ENCODE results near the gene ZNF428.

Gene ZNF428

DNA sequence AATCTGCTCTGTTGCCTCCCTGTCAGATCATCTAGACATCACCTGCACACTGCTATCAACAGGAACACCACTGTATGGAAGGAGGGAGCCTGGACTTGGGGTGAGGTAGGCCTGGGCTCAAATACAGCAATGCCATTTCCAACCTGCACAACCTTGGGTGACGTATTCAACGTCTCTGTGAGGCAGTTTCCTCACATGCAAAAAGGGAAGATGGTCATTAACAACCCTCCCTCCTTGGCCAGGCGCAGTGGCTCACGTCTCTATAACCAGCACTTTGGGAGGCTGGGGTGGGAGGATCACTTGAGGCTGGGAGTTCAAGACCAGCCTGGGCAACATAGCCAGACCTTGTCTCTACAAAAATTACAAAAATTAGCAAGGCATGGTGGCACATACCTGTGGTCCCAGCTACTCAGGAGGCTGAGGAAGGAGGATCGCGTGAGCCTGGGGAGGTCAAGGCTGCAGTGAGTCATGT is 57.2 kb downstream of the ZNF428 start:
- DNase-seq (ENCODE audit: low spot score) = no peak

DNA sequence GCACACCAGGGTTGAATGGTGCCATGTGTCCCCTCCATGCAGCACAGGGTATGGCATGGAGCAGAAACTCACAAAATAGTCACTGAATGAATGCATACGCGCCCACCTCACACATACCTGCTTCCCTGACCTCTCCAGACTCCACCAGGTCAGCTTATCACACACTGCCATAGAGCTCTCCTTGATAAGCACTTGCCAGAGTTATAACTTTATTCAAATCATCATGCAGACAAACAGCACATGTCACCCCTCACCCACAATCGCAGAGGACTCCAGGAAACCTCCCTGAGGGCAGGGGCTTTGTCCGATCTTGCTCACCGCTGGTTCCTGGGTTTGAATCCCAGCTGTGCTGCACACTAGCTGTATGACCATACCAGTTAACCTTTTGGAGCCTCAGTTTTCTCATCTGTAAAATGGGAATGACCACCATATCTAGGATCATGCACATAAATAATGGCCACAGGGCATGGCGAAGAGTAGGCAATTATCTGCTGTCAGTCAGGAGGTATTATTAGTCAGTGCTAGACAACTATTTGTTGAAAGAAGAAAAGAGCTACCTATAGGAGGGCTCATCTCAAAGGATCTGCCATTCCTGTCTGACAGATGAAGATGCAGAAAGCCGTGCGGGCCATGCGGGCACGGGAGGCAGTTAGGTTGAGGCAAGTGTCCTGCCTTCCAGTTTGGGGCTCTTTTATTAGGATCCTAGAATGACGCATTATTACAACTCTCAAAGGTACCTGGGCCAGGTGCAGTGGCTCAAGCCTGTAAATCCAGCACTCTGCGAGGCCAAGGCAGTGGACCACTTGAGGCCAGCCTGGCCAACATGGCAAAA is 58.1 kb downstream of the ZNF428 start:
- DNase-seq (ENCODE audit: low spot score) = no peak

DNA sequence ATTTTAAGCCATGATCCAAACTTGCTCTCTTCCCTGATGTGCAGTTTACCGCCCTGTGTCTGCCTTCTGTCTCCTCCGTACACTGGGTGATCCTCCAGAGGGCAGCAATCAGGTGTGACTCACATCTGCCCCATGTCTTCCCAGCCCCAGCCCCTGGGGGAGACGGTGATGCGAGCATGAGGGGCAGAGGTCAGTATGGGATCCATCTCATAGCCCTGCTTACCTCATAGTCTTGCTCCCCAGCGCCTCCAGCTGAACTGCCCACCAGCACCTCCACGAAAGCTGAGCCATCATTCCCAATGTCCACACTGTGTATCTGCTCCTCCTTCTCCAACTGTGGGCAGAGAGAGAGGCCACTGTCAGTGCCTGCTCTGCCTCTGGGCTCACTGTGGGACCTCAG is 58.7 kb downstream of the ZNF428 start:
- DNase-seq (ENCODE audit: low spot score) = no peak
